ENCODE results near the gene ENDOG.
A peak's percentile ranks its signal among the peaks of the same experiment; 100 is the strongest.

ENDOG gene

DNA sequence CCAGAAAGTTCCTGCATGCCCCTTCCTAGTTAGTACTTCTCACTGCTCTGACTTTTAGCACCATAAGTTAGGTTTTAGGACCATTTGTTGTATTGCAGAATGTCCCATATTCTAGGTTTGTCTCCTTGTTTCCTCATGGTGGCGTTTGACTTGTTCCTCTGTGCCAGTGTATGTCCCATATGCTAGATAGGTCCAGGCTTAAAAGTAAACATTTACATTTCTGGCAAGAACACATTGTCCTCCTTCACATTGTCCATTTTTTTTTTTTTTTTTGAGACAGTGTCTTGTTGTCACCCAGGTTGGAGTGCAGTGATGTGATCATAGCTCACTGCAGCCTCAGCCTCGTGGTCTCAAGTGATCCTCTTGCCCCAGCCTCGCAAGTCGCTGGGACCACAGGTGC lies 15.8 kb upstream of the ENDOG start:
- no peak for DNase-seq

- no peak for DNase-seq
These were observed 12.6 kb upstream of the ENDOG start for GRCh38 chr9:128805661-128806060.

DNA sequence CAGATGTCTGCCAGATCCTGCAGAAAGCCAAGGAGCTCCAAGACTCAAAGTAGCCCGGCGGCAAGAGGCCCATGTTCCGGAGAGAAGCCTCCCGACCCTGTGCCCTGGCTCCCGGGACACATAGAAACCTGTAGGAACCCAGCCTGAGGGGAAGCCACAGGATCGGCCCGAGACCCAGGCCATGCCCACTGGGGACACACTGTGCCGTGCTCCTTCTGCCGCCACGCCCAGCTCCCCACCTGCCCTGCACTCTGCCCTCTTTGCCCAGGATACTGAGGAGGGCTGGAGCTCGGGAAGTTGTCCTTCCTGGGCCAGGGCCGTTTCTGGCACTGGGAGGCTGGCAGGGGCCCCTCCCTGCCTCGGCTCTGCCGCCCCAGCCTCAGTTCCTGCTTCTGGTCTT lies 10.5 kb upstream of the ENDOG start:
- DNase-seq = no peak

GRCh38 chr9:128808543-128808942 lies 9.8 kb upstream of the ENDOG start:
- DNase-seq = no peak

DNA sequence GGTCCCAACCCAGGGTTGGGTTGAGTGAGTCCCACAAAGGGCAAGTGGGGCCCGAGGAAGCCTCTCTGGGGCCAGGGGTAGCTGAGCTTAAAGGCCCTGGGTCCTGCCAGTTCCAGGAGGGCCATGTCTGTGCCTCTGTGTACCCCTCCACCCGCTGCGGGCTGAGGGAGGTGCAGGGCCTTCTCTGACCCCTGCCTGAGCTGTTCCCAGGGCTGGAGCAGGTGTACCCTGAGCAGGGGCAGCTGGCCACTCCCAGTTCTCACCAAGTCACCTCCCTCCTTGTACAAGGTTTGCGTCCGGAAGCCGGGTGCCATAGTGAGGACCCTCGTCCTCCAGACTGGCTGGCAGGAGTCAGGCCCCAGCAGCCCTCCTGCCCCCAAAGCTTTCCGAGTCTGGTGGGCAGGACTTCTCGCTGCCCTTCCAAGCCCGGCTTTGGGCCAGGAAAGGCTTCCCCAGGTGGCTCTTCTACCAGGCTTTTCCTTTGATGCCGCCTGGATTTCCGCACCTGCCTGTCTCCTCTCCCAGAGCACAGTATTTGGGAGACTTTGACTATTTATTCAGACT lies 9.2 kb upstream of the ENDOG start:
- DNase-seq = no peak

DNA sequence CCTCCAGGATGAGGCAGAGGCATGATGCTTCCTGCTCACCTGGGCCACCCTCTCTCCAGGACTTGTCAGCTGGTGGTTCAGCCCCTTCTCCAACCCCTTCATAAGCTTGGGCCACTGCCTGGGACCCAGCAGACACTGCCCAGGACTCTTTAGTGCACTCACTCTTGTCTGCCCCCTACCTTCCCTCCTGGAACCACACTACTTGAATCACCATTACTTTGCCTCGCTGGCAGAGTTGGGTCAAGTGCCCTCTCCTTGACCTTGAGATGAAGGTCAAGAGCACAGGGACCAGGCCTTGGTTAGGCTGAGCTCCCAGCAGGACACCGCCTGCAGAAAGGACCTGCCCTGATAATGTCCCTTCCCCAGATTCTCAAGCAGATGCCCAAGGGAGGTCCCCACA lies 8.5 kb upstream of the ENDOG start:
- DNase-seq = no peak

- DNase-seq = no peak
These were observed 7.4 kb upstream of the ENDOG start for GRCh38 chr9:128810873-128811272.

DNA sequence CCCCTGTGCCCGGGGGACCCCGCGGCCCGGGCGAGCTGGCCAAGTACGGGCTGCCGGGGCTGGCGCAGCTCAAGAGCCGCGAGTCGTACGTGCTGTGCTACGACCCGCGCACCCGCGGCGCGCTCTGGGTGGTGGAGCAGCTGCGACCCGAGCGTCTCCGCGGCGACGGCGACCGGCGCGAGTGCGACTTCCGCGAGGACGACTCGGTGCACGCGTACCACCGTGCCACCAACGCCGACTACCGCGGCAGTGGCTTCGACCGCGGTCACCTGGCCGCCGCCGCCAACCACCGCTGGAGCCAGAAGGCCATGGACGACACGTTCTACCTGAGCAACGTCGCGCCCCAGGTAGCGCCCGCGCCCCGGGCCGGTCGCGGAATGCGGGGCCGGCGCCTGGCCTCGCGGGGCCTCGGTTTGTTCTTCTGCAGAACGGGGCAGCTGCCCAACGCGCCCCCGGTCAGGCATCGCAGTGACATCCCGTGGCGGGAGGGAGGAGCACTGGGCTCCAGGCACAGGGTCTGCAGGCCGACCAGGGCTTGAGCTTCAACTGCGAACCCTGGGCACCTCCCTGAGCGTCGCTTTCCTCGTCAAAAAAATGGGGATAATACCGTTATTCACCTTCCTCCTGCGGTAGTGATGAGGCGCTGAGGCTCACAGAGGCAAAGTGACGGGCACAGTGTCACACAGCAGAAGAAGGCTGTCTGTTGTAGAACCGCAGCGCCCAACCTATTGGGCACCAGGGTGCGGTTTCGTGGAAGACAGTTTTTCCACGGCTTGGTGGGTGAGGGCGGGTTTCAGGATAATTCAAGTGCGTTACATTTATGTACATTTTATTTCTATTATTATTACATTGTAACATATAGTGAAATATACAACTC lies 777 bp downstream of the ENDOG start:
- peak in 1 of 2 experiments; percentile 49 for DNase-seq

DNA sequence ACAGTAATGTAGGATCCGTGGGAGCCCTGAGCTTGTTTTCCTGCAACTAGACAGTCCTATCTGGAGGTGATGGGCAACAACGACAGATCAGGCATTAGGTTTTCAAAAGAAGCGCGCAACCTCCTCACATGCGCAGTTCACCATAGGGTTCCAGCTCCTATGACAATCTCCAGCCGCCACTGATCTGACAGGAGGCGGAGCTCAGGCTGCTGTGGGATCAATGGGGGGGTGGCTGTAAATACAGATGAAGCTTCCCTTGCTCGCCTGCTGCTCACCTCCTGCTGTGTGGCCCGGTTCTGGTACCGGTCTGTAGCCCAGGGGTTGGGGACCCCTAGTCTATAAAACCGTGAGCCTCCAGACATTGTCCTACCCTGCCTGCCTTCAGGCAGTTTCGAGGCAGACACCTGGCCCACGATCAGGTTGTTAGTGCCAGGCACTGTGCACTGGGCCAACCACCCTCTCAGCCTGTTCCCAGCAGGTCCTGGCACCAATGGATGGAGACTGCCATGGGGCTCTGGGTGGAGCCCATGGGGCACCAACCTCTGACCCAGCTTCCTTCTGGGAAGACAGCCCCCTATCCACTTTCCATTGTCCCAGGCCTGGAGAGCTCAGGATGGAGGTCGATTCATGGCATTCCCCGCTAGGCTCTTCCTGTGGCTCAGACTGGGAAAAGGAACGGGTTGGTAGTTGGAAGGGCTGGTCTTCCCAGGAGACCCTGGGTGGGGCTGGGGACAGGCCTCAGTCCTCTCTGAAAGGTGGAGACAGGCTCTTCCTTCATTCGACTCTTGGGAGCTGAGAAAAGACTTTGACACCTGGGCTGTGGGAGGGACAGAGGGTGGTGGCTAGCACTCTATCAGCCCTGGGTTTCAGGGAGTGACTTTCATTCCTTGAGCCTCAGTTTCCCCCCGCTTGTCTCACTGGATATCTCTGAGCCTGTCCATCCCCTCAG lies 1.7 kb downstream of the ENDOG start:
- peak; percentile 39 to 63 for DNase-seq

- no peak for DNase-seq
These were observed 2.6 kb downstream of the ENDOG start for GRCh38 chr9:128820665-128821583.

GRCh38 chr9:128821584-128822406 lies 3.5 kb downstream of the ENDOG start:
- DNase-seq = no peak

- DNase-seq = no peak
These were observed 4.2 kb downstream of the ENDOG start for GRCh38 chr9:128822407-128823042.

DNA sequence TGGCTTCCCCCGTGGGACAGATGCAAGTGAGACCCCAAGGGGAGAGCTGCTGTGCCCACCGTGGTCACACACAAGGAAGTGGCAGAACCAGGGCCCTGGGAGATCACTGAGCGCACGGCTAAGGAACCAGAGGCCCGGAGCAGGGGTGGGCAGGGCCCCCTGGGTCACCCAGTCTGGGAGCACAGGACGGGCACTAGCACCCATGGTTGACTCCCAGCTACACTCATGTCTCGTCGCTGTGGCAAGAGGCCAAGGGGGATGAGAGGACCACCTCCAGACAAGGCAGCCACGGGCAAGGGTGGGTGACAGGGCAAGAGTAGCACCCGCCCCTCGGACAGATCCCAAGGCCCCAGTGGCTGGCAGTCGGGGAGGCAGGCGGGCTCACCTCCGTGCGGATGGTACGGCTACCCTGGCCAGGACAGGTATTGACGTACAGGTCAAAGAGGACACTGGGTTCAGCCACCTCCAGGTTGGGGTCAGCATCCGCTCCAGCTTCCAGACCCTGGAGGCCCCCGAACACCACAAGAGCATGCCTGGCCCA lies 5.1 kb downstream of the ENDOG start:
- no peak for DNase-seq

DNA sequence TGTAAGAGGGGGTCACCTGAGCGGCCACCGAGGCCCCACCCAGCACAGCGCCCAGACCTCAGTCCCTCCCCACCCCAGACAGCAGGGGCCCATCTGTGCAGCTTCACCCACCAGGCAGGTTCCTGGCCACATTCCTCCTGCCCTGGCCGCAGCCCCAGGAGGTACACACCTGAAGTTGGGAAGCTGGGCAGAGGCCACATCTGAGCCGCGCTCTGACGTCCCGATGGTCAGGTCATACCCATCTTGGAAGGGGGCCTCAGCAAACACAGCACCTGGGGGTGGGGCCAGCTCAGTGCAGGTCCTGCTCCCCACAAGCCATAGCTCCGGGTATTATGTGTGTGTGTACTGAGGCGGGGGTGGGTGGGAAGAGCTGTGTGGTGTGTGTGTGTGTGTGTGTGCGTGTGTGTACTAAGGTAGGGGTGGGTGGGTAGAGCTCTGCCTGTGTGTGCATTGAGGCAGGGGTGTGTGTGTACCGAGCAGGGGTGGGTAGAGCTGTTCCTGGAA lies 5.7 kb downstream of the ENDOG start:
- no peak for DNase-seq

GRCh38 chr9:128824911-128825310 lies 6.6 kb downstream of the ENDOG start:
- no peak for DNase-seq

- no peak for DNase-seq
These were observed 7.8 kb downstream of the ENDOG start for GRCh38 chr9:128825923-128826700.

DNA sequence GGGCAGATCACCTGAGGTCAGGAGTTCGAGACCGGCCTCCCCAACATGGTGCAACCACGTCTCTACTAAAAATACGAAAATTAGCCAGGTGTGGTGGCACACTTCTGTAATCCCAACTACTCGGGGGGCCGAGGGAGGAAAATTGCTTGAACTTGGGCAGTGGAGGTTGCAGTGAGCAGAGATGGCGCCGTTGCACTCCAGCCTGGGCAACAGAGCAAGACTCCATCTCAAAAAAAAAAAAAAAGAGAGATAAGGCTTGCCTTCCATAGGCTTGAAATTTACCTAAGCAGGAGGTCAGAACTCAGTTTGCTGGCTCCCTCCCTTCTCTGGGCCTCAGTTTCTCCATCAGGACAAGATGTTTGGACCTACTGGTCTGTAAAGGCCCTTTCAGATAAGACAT lies 10.0 kb downstream of the ENDOG start:
- DNase-seq = no peak

GRCh38 chr9:128828719-128829452 lies 10.6 kb downstream of the ENDOG start:
- no peak for DNase-seq
